Stimulated activated CD8-positive, alpha-beta memory T cell treated with anti-CD3 and anti-CD28 coated beads, Interleukin-12 subunit alpha, Interleukin-12 subunit beta, amount 100 ng/mL, for 24 hours (primary cell): Measurements from ENCODE around the gene MOB3C.
A peak's percentile ranks its signal among the peaks of the same experiment; 100 is the strongest.

ENCODE experiments used
- DNase-seq: peaks from one replicate; pipeline ENCODE4 v3.0.0-alpha.2; 2020; ENCODE audit errors: extremely low read depth

Gene MOB3C

DNA sequence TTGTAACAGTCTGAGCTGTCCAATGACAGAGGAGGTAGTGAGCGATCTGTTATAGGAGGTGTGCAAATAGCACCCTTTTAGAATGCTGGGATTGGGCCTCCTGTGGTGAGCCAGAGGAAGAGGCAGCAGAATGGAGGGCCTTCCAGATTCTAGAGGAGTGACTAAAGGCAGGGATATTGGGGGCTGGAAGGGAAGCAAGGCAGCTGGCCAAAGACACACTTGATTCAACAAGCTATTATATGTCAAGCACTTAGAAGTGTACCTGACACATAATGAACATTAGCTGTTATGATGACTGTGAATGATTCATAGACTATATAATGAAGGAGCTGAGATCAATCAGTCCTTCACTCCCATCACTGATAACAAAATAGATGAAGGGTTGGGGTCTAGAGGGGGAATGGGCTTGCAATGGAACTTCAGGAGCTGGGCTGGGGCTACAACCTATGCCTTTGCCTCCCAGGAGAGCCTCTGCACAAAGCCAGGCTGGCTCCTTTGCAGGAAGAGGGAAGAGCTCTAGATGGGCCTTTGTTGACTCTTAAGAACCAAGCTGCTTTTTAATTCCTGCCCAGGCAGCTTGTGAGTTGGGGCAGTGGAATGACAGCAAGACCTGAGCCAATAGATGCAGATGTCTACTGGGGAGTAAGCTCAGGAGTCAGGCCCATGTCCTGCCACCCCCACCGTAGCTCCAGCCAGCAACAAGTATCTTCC, 10.2 kb downstream of the MOB3C start:
- no peak for DNase-seq

DNA sequence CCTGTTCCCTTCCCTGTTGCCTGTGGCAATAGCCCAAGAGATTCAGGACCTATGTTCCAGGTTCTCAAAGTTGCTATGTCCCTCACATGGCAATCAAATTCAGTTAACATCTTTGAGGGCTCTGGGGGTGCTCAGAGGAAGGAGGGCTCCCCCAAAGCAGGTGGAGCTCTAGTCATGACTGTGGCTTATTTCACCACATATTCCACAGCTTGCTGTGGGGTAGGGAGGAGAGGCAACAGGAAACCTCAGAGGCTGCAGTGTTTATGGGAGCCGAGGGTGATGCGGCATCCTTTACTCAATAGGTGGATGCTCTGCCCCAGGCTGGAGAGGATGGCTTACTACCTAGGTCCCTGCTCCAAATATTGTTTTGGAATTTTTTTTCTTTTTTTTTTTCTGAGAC, 11.4 kb downstream of the MOB3C start:
- DNase-seq: no peak

DNA sequence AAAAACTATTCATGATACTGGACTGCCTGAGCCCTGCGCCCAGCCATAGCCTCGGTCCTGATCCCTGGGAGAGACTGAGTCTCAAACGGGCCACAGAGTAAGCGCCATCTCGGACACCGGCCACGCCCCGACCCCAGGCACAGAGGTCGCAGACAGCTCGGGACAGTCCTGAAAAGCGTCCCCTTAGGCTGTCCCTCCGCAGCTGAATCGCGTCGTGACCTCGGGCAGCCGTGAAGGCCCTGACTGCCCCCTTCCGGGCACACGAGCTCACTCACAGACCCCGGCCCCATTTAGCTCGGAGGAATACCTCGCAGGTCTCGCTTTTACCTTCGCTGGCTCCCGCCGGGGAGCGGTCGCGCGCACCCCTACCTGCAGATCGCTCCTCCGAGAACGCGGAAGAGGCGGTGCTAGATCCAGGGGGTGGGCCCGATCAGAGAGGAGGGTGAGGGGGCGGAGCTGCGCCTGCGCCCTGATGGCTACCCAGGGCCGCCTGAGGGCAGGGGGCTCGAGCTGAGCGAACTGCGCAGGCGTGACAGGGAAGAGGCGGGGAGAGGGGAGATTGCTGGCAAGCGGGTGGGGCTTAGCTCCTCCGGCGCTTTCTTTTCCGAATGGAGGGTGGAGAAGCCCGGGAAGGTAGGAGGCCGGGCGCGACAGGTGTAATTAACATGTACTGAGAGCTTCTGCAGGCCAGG, 12.6 kb downstream of the MOB3C start, which contains the start of gene MKNK1:
Gene MKNK1 (minus strand): TSS at position 411 of the 692 bp plus-strand sequence. CDS start 20,941 bp downstream, outside the sequence.
- DNase-seq: peak; percentile 94

DNA sequence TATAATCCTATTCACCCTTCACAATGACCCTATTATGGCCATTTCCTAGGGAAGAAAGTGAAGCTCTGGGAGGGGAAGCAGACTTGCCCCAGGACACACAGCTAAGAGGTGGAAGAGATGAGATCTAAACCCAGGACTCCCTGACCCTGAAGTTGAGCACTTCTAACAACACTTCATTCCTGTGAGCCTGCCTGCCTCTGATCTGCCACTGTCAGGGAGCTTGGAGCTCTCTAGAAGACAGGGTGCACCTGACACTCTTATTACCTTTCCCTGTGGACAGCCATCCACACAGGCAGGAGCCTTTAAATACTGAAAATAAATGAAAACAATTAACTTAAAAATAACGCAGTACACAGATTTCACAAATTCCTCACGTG, 13.1 kb downstream of the MOB3C start:
- DNase-seq: no peak

DNA sequence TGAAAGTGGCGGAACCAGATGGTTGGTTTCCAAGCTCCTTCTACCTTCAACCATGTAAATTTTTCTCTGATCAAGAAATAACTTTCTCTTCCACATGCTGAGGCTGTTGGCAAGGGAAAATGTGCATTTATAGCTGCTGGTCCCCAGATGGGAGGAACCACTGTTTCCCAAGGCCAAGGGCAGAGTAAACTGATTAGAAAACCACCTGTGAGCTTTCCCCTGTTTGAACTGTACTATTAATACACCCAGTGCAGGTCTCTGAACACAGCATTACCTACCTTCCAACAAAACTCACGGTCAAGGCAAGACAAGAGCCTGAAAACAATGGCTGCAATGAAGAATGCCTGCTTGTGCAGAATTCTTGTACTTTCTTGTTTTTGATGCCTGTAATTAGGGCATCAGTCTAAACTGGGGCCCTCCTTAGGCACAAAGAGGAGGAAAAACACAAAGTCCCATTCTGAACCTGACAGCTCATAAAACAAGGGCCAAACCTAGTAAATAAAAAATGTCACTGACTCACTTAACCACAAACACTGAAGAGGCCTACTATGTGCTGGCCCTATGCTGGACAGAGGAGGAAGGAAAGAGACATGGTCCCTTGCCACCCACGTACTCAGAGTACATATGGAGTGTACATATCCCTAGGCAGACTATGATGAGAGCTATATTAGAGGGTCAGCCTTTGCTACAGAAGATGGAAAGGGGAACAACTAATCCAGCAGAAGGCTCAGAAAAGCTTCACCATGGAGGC, 15.2 kb downstream of the MOB3C start:
- DNase-seq: no peak

DNA sequence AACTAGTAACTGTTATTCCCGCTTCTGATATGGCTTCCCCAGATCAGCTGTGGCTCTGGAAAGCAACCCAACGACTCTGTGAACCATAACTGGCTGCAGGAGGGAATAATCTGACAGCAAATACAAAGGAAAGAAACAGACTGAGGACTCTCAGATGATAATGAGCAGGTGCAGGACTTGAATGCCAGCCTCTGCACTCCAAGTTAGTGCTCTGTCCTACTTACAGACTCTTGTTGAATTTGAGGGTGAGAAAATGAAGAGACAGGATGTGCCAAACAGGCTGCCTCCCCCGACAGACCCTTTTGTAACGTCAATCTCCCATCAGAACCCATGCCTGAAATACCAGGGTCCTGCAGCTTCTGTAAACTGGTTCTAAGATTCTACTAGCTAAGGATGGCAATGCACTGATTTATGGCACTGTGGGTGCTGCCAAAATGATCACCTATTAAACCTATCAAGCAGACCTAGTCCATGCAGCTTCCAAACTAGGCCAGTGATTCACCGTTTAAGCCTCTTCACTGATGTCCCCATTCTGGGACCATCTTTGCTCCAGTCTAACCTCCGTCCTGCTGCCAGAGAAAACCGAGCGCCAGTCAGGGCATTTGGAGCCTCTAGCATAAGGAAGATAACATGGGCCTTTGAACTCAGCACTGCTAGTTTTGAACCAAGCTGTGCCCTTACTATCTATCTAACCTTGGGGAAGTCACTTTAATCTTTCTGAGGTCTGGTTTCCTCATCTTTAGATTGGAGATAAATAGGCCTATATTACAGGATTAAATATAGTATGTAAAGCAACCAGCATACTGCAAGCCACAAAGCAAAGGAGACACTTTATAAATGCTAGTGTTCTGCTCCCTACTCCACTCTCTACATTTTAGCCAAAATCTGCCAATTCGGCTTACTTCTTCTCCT, 17.3 kb downstream of the MOB3C start:
- DNase-seq: no peak

DNA sequence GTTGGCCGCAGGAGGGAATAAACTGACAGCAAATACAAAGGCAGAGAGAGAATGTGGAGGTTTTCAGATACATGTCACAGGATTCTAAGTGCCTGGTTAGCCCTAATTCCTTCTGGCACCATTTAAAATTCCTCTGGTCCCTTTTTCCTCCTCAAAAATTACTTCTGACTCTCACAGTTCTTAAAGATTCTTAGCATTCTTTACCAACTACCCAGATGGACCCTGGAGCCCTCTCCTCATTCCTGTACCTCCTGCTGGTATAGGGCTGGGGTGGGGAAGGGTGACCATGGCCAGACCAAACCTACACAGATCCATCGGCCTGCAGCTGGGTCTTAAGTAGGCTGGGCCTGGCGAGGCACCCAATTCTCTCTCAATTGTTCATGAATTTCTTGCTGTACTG, 19.8 kb downstream of the MOB3C start:
- no peak for DNase-seq

DNA sequence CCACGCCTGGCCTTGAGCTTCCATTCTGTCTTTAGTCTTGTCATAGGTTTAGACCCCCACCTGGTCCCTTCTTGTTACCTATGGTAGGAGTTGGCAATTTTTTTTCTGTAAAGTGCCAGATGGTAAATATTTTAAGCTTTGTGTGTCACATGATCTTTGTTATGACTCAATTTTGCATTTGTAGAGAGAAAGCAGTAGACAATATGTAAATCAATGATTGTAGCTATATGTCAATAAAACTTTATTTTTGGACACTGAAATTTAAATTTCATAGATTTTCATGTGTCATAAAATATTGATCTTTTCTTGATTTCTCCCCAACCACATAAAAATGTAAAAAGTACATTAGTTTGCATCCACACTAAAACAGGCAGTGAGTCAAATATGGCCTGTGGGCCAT, 20.6 kb downstream of the MOB3C start:
- DNase-seq: no peak

DNA sequence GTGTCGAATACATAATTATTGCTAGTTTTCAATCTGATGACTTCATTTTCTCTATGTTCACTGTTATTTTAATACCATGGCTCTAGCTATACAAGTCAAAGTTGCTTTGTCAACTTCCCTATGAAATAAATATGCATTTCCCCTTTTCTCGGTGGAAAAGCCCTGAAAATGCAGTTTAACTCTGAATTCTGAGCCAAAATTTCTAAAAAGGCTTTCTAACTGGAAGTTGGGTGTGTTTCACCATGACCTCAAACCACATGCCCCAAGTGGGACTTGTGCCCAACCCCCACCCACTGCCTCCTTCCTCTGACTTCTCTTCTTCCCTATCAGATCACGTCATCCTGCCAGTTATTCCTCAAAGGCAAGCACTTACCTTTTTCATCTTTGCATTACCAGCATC, 21.5 kb downstream of the MOB3C start:
- no peak for DNase-seq

DNA sequence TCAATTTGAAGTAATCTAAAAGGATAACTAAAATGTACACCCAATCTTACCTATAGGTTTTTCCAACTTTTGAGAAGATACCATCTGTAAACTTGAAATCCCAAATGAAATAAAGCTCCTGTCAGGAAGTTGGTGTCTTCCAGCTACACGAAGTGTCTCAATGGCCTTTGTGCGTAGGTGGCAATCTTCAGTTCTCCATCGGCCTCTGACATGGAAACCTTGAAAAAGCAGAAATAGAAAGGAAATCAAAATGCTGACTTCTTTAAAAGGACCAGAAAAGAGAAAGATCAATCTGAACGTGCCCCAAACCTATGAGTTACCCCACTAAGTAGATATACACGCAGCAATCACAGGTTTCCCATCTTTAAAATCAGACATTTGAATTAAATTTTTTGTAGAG, 22.5 kb downstream of the MOB3C start:
- DNase-seq: no peak

DNA sequence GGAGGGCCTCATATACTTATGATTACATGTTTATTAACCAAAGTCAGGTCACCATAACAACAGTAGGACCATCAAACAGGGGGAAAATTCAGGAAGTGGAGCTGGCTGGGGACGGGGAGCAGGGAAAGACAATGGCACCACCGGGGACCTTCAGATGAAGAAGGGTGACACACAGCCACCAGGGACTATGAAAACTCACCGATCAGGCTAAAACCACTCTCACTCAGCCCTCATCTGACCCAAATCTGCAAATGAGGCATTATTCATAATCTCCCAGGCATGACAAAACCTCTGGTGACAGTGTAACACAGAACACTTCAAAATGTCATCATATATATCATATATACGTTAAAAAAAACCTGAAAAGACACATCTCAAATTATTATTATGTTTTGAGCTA, 23.8 kb downstream of the MOB3C start:
- DNase-seq: no peak

DNA sequence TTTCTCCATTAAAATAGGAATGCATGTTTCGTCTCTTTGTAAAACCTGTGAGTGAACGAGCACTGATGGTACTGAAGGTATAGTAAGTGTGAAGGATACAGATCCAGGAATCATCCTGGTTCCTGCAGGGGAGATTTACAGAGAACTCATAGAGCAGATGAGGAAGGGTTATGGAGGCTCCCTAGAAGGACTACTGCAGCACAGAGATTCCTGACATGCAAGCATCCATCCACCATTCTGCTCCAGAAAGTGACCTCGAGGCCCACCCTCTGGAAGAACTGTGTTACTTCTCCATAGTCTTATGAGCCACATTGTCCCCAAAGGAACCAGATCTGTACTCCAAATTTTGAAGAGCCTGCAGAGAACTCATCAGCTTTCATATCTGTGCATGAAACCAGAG, 27.1 kb downstream of the MOB3C start:
- DNase-seq: no peak

DNA sequence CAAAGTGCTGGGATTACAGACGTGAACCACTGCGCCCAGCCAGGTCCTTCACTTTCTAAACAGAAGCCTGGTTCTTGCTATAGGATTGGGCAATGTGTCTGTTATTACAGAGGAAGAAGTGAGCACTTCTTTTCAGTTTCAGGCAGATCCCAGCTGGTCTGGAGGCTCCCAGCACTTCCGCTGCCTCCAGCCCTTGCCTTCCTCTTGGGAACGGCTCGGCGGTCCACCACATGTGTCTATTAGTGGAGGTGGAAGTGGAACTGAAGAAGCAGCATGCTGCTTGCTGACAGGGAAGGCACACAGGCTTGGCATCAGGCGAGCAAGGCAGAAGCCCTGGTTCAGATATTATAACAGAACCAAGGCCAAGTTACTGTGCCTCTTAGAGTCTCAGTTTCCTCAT, 29.5 kb downstream of the MOB3C start:
- no peak for DNase-seq

DNA sequence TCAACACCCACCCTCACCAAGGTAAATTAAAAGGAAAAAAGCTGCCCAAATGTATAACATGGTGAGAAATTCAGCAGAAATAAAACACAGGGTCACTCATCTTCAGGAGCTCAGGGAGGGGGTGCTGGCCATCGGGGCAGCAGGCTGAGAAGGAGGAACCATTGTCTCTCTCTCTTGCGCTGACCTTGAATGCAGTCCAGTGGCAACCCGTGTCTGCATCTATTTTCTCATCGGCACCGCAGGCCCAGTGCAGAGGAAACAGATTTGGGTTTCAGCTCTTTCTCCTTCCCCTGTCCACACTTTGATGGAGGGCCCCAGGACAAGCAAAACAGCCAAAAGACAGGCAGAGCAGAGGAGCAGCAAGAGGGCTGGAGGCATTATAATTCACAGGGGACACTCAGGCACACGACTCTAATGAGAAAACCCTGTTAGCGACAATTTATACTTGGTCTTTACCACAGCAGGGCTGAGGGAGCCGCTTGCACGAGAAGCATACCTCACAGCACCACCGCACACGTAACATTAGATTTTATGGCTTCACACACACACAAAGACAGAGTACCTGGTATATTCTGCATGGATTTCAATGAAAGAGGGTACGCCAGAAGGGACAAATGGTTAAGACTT, 31.2 kb downstream of the MOB3C start:
- no peak for DNase-seq

DNA sequence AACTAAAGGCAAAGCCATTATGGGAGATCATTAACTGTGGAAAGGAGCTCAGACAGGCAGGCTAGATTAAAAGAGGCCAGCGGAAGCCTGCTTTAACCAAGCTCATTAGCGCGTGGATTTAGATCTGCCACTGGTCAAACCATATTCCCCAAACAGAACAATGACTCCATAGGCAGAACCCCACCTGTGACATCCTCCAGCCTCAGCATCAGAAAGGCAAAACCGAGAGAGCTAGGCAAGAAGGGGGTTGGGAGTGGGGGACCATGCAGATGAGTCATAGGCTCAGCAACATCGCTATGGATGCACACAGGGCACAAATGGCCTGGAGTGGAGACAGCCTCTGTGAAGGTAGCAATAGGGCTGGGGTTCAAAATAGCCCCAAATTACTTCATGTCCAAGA, 33.1 kb downstream of the MOB3C start:
- no peak for DNase-seq

DNA sequence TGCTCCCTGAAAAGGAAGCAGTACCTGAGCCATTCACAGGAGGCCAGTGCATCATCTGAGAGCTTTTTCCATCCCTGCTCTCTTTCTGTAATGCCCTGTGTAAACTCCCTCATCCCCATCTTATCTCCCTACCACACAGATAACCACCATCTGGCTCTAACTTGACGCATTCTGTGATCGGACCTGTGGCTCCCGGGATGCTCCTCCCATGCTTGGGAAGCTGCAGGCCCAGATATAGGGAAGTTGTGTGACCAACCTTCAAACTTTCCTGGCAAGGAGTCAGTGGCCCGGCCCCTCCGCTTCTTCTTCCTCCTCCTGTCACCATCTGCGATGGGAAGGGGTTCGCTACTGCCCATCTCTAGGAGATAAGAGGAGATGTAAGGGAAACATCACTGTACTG, 33.6 kb downstream of the MOB3C start:
- DNase-seq: no peak

DNA sequence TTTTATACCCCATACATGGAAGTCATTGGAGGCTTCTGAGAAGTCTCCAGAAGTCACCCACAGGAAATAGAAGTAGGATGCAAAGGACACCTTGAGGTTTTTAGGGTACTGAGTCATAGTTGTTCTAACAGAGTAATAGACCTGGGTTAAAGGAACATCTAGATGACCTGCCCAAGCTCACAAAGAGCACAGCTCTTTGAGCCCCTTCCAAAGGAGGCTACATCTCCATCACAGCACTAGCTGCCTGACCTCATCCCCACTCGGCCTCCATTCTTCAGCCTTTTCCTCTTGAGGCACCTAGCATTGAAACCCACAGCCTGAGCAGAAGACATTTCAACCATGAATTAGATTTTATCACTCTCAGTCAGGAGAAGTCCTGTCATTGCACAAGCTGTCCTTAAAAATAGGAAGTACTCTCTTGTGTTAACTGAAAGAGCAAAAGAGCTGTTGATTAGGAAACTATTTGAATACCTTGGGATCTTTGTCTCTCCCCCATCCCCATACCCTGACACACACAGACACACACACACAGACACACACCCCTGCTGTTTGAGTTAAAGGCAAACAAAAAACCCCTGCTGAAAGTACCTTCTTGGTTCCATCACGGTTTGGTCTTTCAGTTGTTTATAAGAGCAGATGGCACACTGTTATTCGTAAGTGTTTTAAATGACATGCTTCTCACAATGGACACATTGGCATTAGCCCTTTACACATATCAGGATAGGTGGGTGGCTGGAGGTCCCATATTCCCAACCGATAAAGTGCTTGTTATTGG, 34.7 kb downstream of the MOB3C start:
- DNase-seq: no peak

DNA sequence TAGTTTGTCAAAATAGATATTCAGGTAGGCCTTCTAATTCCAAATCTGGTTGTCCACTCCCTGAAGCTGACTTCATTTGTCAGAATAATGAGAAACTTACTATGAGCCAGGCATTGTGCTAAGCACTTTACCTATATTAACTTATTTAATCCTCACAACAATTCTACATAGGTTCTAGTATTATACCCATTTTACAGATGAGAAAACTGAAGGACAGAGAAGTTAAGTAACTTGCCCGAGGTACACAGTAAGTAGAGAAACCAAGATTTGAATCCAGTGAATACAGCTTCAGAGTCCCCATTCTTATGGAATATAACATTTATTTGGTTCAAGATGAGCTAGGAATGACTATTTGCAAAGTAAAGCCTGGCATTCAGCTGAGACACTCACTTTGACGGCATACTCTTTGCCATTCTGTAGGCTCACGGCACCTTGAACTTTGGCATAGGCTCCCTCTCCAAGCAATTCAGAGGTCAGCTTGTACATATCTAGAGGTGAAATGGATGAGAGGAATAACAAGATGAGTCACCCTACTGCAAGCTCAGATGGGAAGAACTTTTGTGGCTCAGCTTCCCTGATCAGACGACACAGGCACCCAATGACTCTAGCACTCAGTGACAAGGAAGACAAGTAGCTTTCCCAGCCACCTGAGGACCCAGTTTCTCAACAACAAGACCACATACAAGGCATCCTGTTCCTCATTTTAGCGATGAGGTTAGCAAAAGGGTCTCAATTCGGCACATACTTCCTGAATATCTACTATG, 36.3 kb downstream of the MOB3C start:
- DNase-seq: no peak

DNA sequence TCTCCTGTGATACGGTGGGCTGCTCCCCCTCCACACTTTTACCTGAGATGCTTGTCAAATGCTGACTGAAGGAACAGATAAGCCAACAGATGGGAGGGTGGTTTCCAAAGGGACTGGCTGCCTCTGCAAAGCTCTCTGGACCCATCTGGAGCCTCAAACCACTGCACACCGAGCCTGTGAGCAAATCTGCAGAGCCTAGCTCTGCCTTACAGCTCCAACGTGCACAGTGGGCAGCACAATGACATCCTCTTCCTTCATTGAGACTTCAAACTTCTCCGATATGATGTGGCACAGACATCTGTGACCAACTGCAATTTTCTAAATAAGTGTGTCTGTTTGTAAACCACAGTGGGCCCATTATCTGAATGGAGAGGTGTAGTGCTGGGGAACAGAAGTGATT, 38.9 kb downstream of the MOB3C start:
- DNase-seq: no peak

DNA sequence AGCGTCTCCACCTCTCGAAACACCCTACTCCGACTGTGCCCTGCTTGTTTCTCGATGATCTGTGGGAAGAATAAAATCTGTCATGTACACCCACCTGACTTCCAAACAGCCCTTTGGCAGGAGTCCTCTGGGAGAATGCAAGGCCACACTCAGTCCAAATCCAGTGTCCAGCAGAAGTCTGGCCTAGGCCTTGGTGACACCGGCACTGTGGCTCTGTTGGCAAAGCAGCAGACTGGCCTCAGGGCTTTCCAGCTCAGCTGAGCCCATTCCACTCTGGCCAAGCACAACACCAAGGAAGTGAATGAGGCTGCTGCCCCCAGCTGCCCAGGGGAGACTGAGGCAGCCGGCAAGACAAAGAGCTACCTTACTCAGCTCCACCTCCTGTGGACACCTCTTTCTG, 40.0 kb downstream of the MOB3C start:
- no peak for DNase-seq
